Hepatocyte (in vitro differentiated cells): ENCODE data around the gene NPR1.

Experiments used
- EZH2 ChIP-seq: fragments of 200-600 bp; sonication (generic); IDR thresholded peaks from 2 replicates; pipeline ENCODE4 v1.6.1; 2016; ENCODE audit warnings: antibody characterized with exemption, mild to moderate bottlenecking, borderline replicate concordance
- EZH2phosphoT487 ChIP-seq: fragments of 200-600 bp; sonication (generic); IDR thresholded peaks from one replicate; pipeline ENCODE4 v1.6.1; 2018; ENCODE audit warnings: antibody characterized with exemption, mild to moderate bottlenecking, low read depth, moderate library complexity; ENCODE audit not compliant: unreplicated experiment, severe bottlenecking
- TF ChIP-seq, protein P1 (sequence below): fragments of 200-600 bp; sonication (generic); IDR thresholded peaks from 2 replicates; pipeline ENCODE4 v1.5.1; 2016; ENCODE audit warnings: antibody characterized with exemption, mild to moderate bottlenecking; ENCODE audit not compliant: poor library complexity

GRCh38 chr1:153670257-153670858, 8.1 kb upstream of the NPR1 start:
- TF ChIP-seq, protein P1, sequence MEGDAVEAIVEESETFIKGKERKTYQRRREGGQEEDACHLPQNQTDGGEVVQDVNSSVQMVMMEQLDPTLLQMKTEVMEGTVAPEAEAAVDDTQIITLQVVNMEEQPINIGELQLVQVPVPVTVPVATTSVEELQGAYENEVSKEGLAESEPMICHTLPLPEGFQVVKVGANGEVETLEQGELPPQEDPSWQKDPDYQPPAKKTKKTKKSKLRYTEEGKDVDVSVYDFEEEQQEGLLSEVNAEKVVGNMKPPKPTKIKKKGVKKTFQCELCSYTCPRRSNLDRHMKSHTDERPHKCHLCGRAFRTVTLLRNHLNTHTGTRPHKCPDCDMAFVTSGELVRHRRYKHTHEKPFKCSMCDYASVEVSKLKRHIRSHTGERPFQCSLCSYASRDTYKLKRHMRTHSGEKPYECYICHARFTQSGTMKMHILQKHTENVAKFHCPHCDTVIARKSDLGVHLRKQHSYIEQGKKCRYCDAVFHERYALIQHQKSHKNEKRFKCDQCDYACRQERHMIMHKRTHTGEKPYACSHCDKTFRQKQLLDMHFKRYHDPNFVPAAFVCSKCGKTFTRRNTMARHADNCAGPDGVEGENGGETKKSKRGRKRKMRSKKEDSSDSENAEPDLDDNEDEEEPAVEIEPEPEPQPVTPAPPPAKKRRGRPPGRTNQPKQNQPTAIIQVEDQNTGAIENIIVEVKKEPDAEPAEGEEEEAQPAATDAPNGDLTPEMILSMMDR = no peak
- TF ChIP-seq EZH2phosphoT487 (no peak), EZH2 (no peak)
